Natural killer cell treated with Interleukin-12 subunit alpha and Interleukin-12 subunit beta and Interleukin-15 and Interleukin-18, amount 100 ng/mL, for 72 hours (primary cell): ENCODE measurements around the gene SPACA5B. TPM values are rescaled to one million over a fixed set of nuclear protein-coding genes. Genes with fewer than 3 reads are reported as not detected.
"Not testable (repeated sequence)": the region's sequence is repeated elsewhere in the genome, so short reads cannot be mapped to it uniquely, and the experiment has no call there.

Experiments used
- ATAC-seq, 2 donors: fragments of 150-1000 bp; cut with Tn5 transposase in 1 of 2; sonication (Bioruptor Pico), chemical (Tn5 transposase) in 1 of 2; 2 replicates each; pipeline ENCODE4 v1.10.0; 2021
- DNase-seq: peaks from one replicate; pipeline ENCODE4 v3.0.0; 2022; ENCODE audit warnings: low spot score
- H3K27ac Mint-ChIP-seq, 2 donors: 1 replicate in 1 of 2; 2 replicates in 1 of 2; pipeline ENCODE4 v1.8.0; 2022; ENCODE audit warnings: mixed read lengths in 2 of 2, mild to moderate bottlenecking in 1 of 2, moderate library complexity in 1 of 2
- H3K27me3 Mint-ChIP-seq, 2 donors: 1 replicate in 1 of 2; 2 replicates in 1 of 2; pipeline ENCODE4 v1.8.0; 2022; ENCODE audit warnings: mixed read lengths in 2 of 2
- H3K36me3 Mint-ChIP-seq: one replicate; pipeline ENCODE4 v1.8.0; 2022; ENCODE audit warnings: mixed read lengths
- H3K4me1 Mint-ChIP-seq, 2 donors: 1 replicate in 1 of 2; 2 replicates in 1 of 2; pipeline ENCODE4 v1.8.0; 2022; ENCODE audit warnings: low read depth in 2 of 2, mixed read lengths in 2 of 2, mild to moderate bottlenecking in 1 of 2
- H3K4me3 Mint-ChIP-seq: one replicate; pipeline ENCODE4 v1.8.0; 2022; ENCODE audit warnings: mixed read lengths
- H3K9me3 Mint-ChIP-seq: 2 replicates; pipeline ENCODE4 v1.8.0; 2022; ENCODE audit warnings: mixed read lengths
- total RNA-seq, 2 donors: library from RNA; stranded (reverse); gene quantifications; one replicate each; pipeline ENCODE4 v1.2.3, GENCODE V29; 2022

SPACA5B gene
- not detected for total RNA-seq

- not testable (repeated sequence) for H3K4me3 Mint-ChIP-seq, H3K36me3 Mint-ChIP-seq
Measured at GRCh38 chrX:48130326-48130725, at the start of gene SPACA5B. TSS of gene SPACA5B (plus strand) at chrX:48130626. CDS start at chrX:48130688, 62 bp downstream.

DNA sequence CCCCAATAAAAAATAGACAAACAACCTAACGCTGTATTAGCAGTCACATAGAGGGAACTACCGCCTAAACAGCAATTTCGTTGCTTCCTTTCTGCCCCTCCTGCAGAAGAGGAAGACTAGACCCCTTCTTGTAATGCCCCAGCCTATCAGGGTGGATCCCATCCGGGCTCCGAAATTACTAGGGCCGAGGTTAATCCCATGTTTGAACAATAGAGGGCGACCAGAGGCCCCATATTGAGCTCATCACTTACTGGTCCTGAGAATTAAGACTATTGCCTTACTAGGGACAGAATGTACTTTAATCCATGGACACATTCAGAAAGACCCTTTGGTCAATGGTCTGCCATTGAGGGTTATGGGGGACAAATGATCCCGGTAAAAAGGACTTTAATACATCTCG lies 47.2 kb upstream of the SPACA5B start:
- Mint-ChIP-seq H3K36me3 (no peaks in the 10 kb centered on the region), H3K9me3 (no peaks in the 10 kb centered on the region), H3K27ac (no peak overlapping the region), H3K4me3 (no peak overlapping the region), H3K27me3 (peaks cover 0 to 11% of the 10 kb centered on the region in 2 donors), H3K4me1 (peaks cover 2 to 5% of the 10 kb centered on the region in 2 donors)
- ATAC-seq (peak; percentile 55 to 65), DNase-seq (no peak)

More at GRCh38 chrX:48130326-48130725, at the start of gene SPACA5B:
- not testable (repeated sequence) for H3K9me3 Mint-ChIP-seq, H3K4me1 Mint-ChIP-seq, DNase-seq, H3K27ac Mint-ChIP-seq, H3K27me3 Mint-ChIP-seq
- peak in 1 of 2 donors; percentile 33 for ATAC-seq

DNA sequence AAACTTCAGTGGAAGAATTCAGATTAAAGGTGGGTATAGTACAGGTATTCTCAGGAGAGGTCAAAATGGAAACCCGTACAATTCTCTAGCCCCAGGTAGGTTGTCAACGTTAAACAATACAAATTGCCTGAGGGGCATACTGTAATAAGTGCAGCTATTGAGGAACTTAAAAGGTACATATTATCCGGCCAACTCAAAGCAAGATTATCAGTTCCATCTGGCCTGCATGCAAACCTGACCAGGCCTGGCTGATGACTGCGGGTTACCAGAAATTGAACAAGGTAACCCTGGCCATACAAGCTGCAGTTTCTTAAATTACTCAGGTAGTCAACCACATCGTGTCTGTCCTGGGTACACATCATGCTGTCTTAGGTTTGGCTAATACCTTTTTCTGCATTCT lies 46.7 kb upstream of the SPACA5B start:
- Mint-ChIP-seq H3K36me3 (no peaks in the 10 kb centered on the region), H3K27ac (no peak overlapping the region), H3K27me3 (peaks cover 0 to 7% of the 10 kb centered on the region in 2 donors), H3K4me3 (no peak overlapping the region), H3K9me3 (no peaks in the 10 kb centered on the region), H3K4me1 (peaks cover 2 to 5% of the 10 kb centered on the region in 2 donors)
- no peak for DNase-seq
- no peak for ATAC-seq

- Mint-ChIP-seq H3K27me3 (peaks cover 2 to 5% of the 10 kb centered on the region in 2 donors), H3K4me3 (no peak overlapping the region)
Measured at GRCh38 chrX:48086082-48086481, 44.3 kb upstream of the SPACA5B start.

DNA sequence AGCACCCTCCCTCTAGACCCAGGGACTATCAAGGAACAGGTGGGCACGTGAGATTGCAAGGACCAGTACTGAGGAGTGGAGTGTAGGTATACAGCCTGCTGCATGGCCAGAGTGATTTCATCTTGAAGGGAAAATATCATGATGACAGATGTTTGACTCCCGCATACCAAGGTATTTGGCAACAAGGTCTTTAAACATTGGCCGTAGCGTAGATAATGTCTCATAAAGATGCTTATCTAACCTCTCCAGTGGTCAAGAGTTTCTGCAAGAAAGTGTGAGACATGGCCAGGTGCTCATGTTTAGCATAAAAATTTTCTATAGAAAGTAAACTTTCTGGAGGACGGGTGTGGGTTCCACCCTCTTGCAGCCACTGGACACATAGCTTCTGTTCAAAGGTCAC lies 40.3 kb upstream of the SPACA5B start:
- Mint-ChIP-seq H3K9me3 (no peaks in the 10 kb centered on the region), H3K36me3 (no peaks in the 10 kb centered on the region), H3K4me1 (peaks cover 0 to 2% of the 10 kb centered on the region in 2 donors), H3K4me3 (no peak overlapping the region), H3K27ac (no peak overlapping the region), H3K27me3 (peaks cover 2 to 7% of the 10 kb centered on the region in 2 donors)
- ATAC-seq (no peak), DNase-seq (no peak)

More at GRCh38 chrX:48086082-48086481, 44.3 kb upstream of the SPACA5B start:
- Mint-ChIP-seq H3K36me3 (no peaks in the 10 kb centered on the region), H3K27ac (no peak overlapping the region), H3K4me1 (peaks cover 2 to 5% of the 10 kb centered on the region in 2 donors), H3K9me3 (no peaks in the 10 kb centered on the region)
- ATAC-seq, result peak; percentile 32 to 38
- DNase-seq, result no peak

- not testable (repeated sequence) for H3K27me3 Mint-ChIP-seq, H3K4me3 Mint-ChIP-seq
Measured at GRCh38 chrX:48092558-48092957, 37.9 kb upstream of the SPACA5B start.

DNA sequence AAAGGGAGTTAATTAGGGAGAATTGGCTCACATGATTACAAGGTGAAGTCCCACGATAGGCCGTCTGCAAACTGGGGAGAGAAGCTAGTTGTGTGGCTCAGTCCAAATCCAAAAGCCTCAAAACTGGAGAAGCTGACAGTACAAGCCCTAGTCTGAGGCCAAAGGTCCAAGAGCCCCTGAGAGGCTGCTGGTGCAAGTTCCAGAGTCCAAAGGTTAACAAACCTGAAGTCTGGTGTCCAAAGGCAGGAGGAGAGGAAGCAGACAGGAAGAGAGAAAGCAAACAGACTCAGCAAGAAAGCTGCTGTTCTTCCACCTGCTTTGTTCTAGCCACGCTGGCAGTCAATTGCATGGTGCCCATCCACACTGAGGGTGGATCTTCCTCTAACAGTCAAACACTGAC lies 29.0 kb upstream of the SPACA5B start:
- no peaks in the 10 kb centered on the region for H3K4me1 Mint-ChIP-seq
- ATAC-seq, result no peak
- H3K9me3 Mint-ChIP-seq, result no peaks in the 10 kb centered on the region
- no peak for DNase-seq
- no peak overlapping the region for H3K4me3 Mint-ChIP-seq
- no peak overlapping the region for H3K27ac Mint-ChIP-seq
- H3K36me3 Mint-ChIP-seq, result no peaks in the 10 kb centered on the region
- H3K27me3 Mint-ChIP-seq, result peaks cover 9 to 19% of the 10 kb centered on the region in 2 donors

More at GRCh38 chrX:48092558-48092957, 37.9 kb upstream of the SPACA5B start:
- H3K27ac Mint-ChIP-seq, H3K4me1 Mint-ChIP-seq, DNase-seq, H3K36me3 Mint-ChIP-seq, H3K9me3 Mint-ChIP-seq, ATAC-seq: not testable (repeated sequence)

GRCh38 chrX:48102874-48103374 lies 27.5 kb upstream of the SPACA5B start:
- no peaks in the 10 kb centered on the region for H3K9me3 Mint-ChIP-seq
- H3K27ac Mint-ChIP-seq, result no peak overlapping the region
- peaks cover 9 to 21% of the 10 kb centered on the region in 2 donors for H3K27me3 Mint-ChIP-seq
- no peak overlapping the region for H3K4me3 Mint-ChIP-seq
- no peak for ATAC-seq
- no peak for DNase-seq
- no peaks in the 10 kb centered on the region for H3K36me3 Mint-ChIP-seq
- no peaks in the 10 kb centered on the region for H3K4me1 Mint-ChIP-seq

DNA sequence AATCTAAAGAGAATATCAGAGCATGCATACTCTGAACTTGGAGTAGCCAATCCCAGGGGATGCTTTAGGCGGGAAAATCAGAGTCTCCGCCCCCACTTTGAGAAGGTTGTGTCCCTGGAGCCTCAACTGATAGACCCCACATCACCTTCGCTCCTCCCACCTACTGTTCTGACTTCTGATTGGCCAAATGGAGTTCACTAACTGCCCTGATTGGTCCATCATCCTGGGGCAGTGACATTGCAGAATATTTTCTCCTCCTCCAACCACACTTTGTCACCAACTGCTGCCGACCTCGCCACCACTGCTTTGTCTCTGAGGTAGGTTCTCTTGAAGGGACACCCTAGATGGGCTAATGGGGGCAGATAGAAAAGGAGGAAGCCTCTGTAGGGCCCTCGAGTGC lies 22.7 kb upstream of the SPACA5B start:
- peaks cover 9 to 16% of the 10 kb centered on the region in 2 donors for H3K27me3 Mint-ChIP-seq
- ATAC-seq (no peak), DNase-seq (no peak)
- no peaks in the 10 kb centered on the region for H3K9me3 Mint-ChIP-seq
- no peak overlapping the region for H3K4me3 Mint-ChIP-seq
- H3K36me3 Mint-ChIP-seq, result no peaks in the 10 kb centered on the region
- H3K27ac Mint-ChIP-seq, result no peak overlapping the region
- no peaks in the 10 kb centered on the region for H3K4me1 Mint-ChIP-seq

- ATAC-seq, H3K27ac Mint-ChIP-seq, H3K4me3 Mint-ChIP-seq, H3K4me1 Mint-ChIP-seq, DNase-seq, H3K36me3 Mint-ChIP-seq, H3K9me3 Mint-ChIP-seq: not testable (repeated sequence)
- peaks cover 0 to 13% of the 10 kb centered on the region in 2 donors for H3K27me3 Mint-ChIP-seq
Measured at GRCh38 chrX:48125286-48125685, 5.1 kb upstream of the SPACA5B start.

DNA sequence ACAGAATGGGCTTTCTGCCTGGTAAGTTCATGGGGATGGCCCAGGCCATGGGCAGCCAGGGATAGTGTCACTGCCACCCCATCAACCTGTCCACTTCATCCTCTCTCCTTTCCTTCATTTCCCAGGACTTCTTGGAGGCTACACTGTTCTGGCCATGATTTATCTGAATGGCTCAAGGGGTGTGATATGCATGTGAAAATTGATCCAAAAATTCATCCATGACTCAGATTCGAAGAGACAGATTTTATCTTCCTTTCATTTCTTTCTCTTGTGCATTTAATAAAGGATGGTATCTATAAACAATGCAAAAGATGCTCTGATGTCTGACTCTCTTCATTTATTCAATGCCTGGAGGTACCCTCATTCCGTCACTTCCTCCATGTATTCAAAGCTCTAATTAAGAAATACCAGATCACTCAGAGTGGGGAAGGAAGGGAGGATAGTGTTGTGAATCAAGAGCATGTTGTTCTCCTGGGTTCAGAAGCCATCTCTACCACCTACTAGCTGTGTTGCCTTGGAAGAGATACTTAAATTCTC lies 1.9 kb downstream of the SPACA5B start:
- DNase-seq, H3K27me3 Mint-ChIP-seq, H3K4me1 Mint-ChIP-seq, H3K4me3 Mint-ChIP-seq, ATAC-seq, H3K36me3 Mint-ChIP-seq, H3K27ac Mint-ChIP-seq, H3K9me3 Mint-ChIP-seq: not testable (repeated sequence)

DNA sequence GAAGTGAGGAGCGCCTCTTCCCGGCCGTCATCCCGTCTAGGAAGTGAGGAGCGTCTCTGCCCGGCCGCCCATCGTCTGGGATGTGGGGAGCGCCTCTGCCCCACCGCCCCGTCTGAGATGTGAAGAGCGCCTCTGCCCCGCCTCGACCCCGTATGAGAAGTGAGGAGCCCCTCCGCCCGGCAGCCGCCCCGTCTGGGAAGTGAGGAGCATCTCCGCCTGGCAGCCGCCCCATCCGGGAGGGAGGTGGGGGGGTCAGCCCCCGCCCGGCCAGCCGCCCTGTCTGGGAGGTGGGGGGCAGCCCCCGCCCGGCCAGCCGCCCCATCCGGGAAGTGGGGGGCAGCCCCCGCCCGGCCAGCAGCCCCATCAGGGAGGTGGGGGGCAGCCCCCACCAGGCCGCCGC lies 8.7 kb downstream of the SPACA5B start:
- not testable (repeated sequence) for H3K27me3 Mint-ChIP-seq, DNase-seq, H3K27ac Mint-ChIP-seq, H3K9me3 Mint-ChIP-seq, H3K36me3 Mint-ChIP-seq, ATAC-seq, H3K4me3 Mint-ChIP-seq, H3K4me1 Mint-ChIP-seq

- DNase-seq, H3K27ac Mint-ChIP-seq, H3K4me1 Mint-ChIP-seq, H3K9me3 Mint-ChIP-seq, H3K4me3 Mint-ChIP-seq, H3K36me3 Mint-ChIP-seq, H3K27me3 Mint-ChIP-seq, ATAC-seq: not testable (repeated sequence)
Measured at GRCh38 chrX:48141810-48142508, 11.5 kb downstream of the SPACA5B start.

DNA sequence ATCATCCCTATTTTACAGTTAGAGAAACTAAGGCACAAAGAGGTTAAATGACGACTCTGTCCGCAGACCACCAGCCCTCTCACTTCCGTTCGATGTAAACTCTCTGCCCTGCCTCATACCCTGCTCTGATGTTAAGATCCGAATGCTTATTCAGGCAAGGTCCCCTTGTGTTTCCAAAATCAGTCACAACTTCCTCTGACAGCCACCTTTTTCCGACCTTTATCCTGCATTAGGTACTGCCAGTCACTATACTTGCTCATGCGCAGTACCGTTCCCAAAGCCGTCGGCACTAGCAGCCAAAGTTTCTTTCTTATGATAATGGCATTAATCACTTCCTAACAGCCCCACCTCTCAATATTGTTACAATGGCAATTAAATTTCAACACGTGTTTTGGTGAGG lies 12.3 kb downstream of the SPACA5B start:
- not testable (repeated sequence) for H3K4me1 Mint-ChIP-seq, DNase-seq, ATAC-seq, H3K9me3 Mint-ChIP-seq, H3K27ac Mint-ChIP-seq, H3K4me3 Mint-ChIP-seq, H3K36me3 Mint-ChIP-seq
- peaks cover 0 to 12% of the 10 kb centered on the region in 2 donors for H3K27me3 Mint-ChIP-seq
